H1 (cell line): Measurements from ENCODE around the gene CIZ1.

Experiments used
- BRCA1 ChIP-seq: IDR thresholded peaks from 2 replicates; pipeline ENCODE4 v1.6.1; 2012; ENCODE audit warnings: low read depth, low read length, improper control_type of control experiment
- CBX8 ChIP-seq: fragments of 300-800, 300-1000 bp; sonication (generic); IDR thresholded peaks from 2 replicates; pipeline ENCODE4 v1.7.1; 2016; ENCODE audit warnings: low read depth, low read length, borderline replicate concordance
- EZH2 ChIP-seq: fragments of 200-600 bp; sonication (generic); IDR thresholded peaks from 2 replicates; pipeline ENCODE4 v1.7.1; 2012; ENCODE audit warnings: low read depth, mild to moderate bottlenecking, moderate library complexity, low read length, inconsistent platforms; ENCODE audit not compliant: severe bottlenecking
- HDAC6 ChIP-seq: IDR thresholded peaks from one replicate; pipeline ENCODE4 v1.7.1; 2012; ENCODE audit warnings: low read depth, mild to moderate bottlenecking, inconsistent platforms, low read length, moderate library complexity
- KDM1A ChIP-seq: fragments of 200-600, 300-600 bp; sonication (generic); IDR thresholded peaks from 2 replicates; pipeline ENCODE4 v1.7.1; 2016; ENCODE audit warnings: mild to moderate bottlenecking, low read length, borderline replicate concordance
- KDM5A ChIP-seq: fragments of 200-600 bp; IDR thresholded peaks from 2 replicates; pipeline ENCODE4 v1.7.1; 2012; ENCODE audit warnings: mild to moderate bottlenecking, low read length, inconsistent platforms, mixed read lengths
- MAFK ChIP-seq: IDR thresholded peaks from 2 replicates; pipeline ENCODE4 v1.6.1; 2012; ENCODE audit warnings: low read depth, mild to moderate bottlenecking, improper control_type of control experiment, low read length
- POLR2A ChIP-seq, 2 experiments: IDR thresholded peaks; 1 replicate in 1 of 2; 2 replicates in 1 of 2; pipeline ENCODE4 v1.6.1; 2011; ENCODE audit warnings: low read depth in 2 of 2, low read length in 2 of 2, mild to moderate bottlenecking in 2 of 2; ENCODE audit errors: control extremely low read depth in 1 of 2
- POLR2AphosphoS5 ChIP-seq: IDR thresholded peaks from 2 replicates; pipeline ENCODE4 v1.6.1; 2011; ENCODE audit warnings: low read depth, low read length
- RAD21 ChIP-seq, 2 experiments: IDR thresholded peaks in 1 of 2; conservative IDR thresholded peaks in 1 of 2; 2 replicates each; pipeline ENCODE4 v1.6.1; 2011; ENCODE audit warnings: low read depth in 2 of 2, low read length in 2 of 2, improper control_type of control experiment in 1 of 2, inconsistent platforms in 1 of 2, mild to moderate bottlenecking in 1 of 2, moderate library complexity in 1 of 2
- SAP30 ChIP-seq: fragments of 300-600 bp; sonication (generic); IDR thresholded peaks from 2 replicates; pipeline ENCODE4 v1.7.1; 2012; ENCODE audit warnings: low read length, moderate library complexity, mild to moderate bottlenecking, inconsistent platforms; ENCODE audit not compliant: insufficient read depth, insufficient replicate concordance
- SRF ChIP-seq: IDR thresholded peaks from 2 replicates; pipeline ENCODE4 v1.6.1; 2011; ENCODE audit warnings: mild to moderate bottlenecking, low read depth, low read length, moderate library complexity
- TF ChIP-seq, protein P1 (sequence below): IDR thresholded peaks from 2 replicates; pipeline ENCODE4 v1.6.1; 2011; ENCODE audit warnings: low read depth, mild to moderate bottlenecking, low read length; ENCODE audit not compliant: insufficient read depth
- TF ChIP-seq, protein P2 (sequence below), 3 experiments: IDR thresholded peaks; 1 replicate in 2 of 3; 2 replicates in 1 of 3; pipeline versions ENCODE4 v1.5.1 to v1.6.1; 2011; ENCODE audit warnings: low read length in 3 of 3, mild to moderate bottlenecking in 3 of 3, inconsistent platforms in 2 of 3, low read depth in 1 of 3, moderate library complexity in 1 of 3; ENCODE audit not compliant: insufficient read depth in 1 of 3; ENCODE audit errors: control extremely low read depth in 1 of 3

DNA sequence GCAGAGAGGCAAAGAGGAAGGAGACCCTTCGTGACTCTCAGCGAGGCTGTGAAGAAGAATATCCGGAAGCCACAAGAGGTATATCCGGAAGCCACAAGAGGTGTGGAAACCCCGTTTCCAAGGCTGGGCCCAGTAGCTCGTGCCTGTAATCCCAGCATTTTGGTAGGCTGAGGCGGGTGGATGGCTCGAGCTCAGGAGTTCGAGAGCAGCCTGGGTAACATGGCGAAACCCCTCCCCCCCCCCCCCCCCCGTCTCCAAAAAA is 31.9 kb downstream of the CIZ1 start:
- TF ChIP-seq POLR2AphosphoS5 = no peak
- no peak for TF ChIP-seq RAD21 (IDR thresholded peaks at IDR 0.05 in 1 of 2, conservative IDR thresholded peaks at IDR 0.05 in 1 of 2; ENCODE audit: low read depth in 2 of 2, low read length in 2 of 2)
- no peak for TF ChIP-seq SAP30
- TF ChIP-seq, protein P1, sequence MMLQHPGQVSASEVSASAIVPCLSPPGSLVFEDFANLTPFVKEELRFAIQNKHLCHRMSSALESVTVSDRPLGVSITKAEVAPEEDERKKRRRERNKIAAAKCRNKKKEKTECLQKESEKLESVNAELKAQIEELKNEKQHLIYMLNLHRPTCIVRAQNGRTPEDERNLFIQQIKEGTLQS = no peak
- TF ChIP-seq, protein P2, sequence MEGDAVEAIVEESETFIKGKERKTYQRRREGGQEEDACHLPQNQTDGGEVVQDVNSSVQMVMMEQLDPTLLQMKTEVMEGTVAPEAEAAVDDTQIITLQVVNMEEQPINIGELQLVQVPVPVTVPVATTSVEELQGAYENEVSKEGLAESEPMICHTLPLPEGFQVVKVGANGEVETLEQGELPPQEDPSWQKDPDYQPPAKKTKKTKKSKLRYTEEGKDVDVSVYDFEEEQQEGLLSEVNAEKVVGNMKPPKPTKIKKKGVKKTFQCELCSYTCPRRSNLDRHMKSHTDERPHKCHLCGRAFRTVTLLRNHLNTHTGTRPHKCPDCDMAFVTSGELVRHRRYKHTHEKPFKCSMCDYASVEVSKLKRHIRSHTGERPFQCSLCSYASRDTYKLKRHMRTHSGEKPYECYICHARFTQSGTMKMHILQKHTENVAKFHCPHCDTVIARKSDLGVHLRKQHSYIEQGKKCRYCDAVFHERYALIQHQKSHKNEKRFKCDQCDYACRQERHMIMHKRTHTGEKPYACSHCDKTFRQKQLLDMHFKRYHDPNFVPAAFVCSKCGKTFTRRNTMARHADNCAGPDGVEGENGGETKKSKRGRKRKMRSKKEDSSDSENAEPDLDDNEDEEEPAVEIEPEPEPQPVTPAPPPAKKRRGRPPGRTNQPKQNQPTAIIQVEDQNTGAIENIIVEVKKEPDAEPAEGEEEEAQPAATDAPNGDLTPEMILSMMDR (IDR thresholded peaks at IDR 0.05; ENCODE audit: control extremely low read depth in 1 of 3, insufficient read depth in 1 of 3, low read depth in 1 of 3, low read length in 3 of 3) = no peak
- no peak for TF ChIP-seq POLR2A (IDR thresholded peaks at IDR 0.05; ENCODE audit: control extremely low read depth in 1 of 2, low read depth in 2 of 2, low read length in 2 of 2)
- TF ChIP-seq CBX8 = no peak
- TF ChIP-seq KDM5A = no peak
- TF ChIP-seq SRF = no peak
- TF ChIP-seq BRCA1 = no peak
- TF ChIP-seq EZH2 = no peak
- no peak for TF ChIP-seq HDAC6
- TF ChIP-seq KDM1A = no peak
- no peak for TF ChIP-seq MAFK
